GM23338 (cell line): ENCODE data around the gene ZDBF2.
A peak's percentile ranks its signal among the peaks of the same experiment; 100 is the strongest.

ENCODE experiments used
- CREB1 ChIP-seq: fragments of 250-450 bp; sonication (Bioruptor Pico); IDR thresholded peaks from 2 replicates; pipeline ENCODE4 v1.5.0; 2020; ENCODE audit warnings: low read depth, mild to moderate bottlenecking, moderate library complexity
- EZH2 ChIP-seq: fragments of 200-600 bp; sonication (generic); IDR thresholded peaks from one replicate; pipeline ENCODE4 v1.8.0; 2017; ENCODE audit warnings: antibody characterized with exemption, mild to moderate bottlenecking, low read depth; ENCODE audit not compliant: unreplicated experiment
- POLR2AphosphoS5 ChIP-seq: IDR thresholded peaks from 2 replicates; pipeline ENCODE4 v1.6.1; 2016; ENCODE audit warnings: antibody characterized with exemption, low read depth
- STAT1 ChIP-seq: IDR thresholded peaks from one replicate; pipeline ENCODE4 v1.6.1; 2016; ENCODE audit warnings: antibody characterized with exemption; ENCODE audit not compliant: unreplicated experiment
- ZNF114 ChIP-seq: fragments of 250-450 bp; sonication (Bioruptor Pico); IDR thresholded peaks from 2 replicates; pipeline ENCODE4 v1.5.0; 2020; ENCODE audit warnings: mild to moderate bottlenecking, moderate library complexity
- TF ChIP-seq, protein P1 (sequence below), 2 experiments: fragments of 200-600 bp in 1 of 2; sonication (generic) in 1 of 2; conservative IDR thresholded peaks; 2 replicates each; pipeline versions ENCODE4 v1.5.1 to v1.6.1; 2016 to 2017; ENCODE audit warnings: antibody characterized with exemption in 2 of 2, low read depth in 2 of 2, mild to moderate bottlenecking in 2 of 2, moderate library complexity in 1 of 2
- TF ChIP-seq, protein P2 (sequence below): IDR thresholded peaks from 2 replicates; pipeline ENCODE4 v1.6.1; 2016; ENCODE audit warnings: antibody characterized with exemption
- TF ChIP-seq, protein P3 (sequence below): IDR thresholded peaks from one replicate; pipeline ENCODE4 v1.6.1; 2018; ENCODE audit warnings: antibody characterized with exemption; ENCODE audit not compliant: unreplicated experiment

DNA sequence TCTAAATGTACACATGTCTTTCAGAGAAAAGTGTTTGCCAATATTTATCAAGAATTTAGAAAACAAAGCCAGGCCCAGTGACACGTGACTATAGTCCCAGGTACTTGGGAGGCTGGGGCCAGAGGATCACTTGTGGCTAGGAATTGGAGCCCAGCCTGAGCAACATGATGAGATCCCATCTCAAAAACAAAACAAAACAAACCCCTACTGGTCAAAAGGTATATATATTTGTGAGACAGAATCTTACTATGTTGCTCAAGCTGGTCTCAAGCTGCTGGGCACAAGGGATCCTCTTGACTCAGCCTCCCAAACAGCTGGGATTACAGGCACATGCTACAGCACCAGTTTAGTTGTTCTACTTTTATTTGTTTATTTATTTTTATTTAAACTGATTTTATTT, 79.2 kb downstream of the ZDBF2 start:
- TF ChIP-seq POLR2AphosphoS5 (no peak), EZH2 (no peak), CREB1 (no peak), ZNF114 (CRISPR knock-in tag) (no peak), STAT1 (no peak)
- TF ChIP-seq, protein P1, sequence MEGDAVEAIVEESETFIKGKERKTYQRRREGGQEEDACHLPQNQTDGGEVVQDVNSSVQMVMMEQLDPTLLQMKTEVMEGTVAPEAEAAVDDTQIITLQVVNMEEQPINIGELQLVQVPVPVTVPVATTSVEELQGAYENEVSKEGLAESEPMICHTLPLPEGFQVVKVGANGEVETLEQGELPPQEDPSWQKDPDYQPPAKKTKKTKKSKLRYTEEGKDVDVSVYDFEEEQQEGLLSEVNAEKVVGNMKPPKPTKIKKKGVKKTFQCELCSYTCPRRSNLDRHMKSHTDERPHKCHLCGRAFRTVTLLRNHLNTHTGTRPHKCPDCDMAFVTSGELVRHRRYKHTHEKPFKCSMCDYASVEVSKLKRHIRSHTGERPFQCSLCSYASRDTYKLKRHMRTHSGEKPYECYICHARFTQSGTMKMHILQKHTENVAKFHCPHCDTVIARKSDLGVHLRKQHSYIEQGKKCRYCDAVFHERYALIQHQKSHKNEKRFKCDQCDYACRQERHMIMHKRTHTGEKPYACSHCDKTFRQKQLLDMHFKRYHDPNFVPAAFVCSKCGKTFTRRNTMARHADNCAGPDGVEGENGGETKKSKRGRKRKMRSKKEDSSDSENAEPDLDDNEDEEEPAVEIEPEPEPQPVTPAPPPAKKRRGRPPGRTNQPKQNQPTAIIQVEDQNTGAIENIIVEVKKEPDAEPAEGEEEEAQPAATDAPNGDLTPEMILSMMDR (conservative IDR thresholded peaks at IDR 0.05; ENCODE audit: low read depth in 2 of 2) = peak in 1 of 2 experiments; percentile 25; a peak in 1 of 4 replicates
- TF ChIP-seq, protein P2, sequence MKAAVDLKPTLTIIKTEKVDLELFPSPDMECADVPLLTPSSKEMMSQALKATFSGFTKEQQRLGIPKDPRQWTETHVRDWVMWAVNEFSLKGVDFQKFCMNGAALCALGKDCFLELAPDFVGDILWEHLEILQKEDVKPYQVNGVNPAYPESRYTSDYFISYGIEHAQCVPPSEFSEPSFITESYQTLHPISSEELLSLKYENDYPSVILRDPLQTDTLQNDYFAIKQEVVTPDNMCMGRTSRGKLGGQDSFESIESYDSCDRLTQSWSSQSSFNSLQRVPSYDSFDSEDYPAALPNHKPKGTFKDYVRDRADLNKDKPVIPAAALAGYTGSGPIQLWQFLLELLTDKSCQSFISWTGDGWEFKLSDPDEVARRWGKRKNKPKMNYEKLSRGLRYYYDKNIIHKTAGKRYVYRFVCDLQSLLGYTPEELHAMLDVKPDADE = no peak
- TF ChIP-seq, protein P3, sequence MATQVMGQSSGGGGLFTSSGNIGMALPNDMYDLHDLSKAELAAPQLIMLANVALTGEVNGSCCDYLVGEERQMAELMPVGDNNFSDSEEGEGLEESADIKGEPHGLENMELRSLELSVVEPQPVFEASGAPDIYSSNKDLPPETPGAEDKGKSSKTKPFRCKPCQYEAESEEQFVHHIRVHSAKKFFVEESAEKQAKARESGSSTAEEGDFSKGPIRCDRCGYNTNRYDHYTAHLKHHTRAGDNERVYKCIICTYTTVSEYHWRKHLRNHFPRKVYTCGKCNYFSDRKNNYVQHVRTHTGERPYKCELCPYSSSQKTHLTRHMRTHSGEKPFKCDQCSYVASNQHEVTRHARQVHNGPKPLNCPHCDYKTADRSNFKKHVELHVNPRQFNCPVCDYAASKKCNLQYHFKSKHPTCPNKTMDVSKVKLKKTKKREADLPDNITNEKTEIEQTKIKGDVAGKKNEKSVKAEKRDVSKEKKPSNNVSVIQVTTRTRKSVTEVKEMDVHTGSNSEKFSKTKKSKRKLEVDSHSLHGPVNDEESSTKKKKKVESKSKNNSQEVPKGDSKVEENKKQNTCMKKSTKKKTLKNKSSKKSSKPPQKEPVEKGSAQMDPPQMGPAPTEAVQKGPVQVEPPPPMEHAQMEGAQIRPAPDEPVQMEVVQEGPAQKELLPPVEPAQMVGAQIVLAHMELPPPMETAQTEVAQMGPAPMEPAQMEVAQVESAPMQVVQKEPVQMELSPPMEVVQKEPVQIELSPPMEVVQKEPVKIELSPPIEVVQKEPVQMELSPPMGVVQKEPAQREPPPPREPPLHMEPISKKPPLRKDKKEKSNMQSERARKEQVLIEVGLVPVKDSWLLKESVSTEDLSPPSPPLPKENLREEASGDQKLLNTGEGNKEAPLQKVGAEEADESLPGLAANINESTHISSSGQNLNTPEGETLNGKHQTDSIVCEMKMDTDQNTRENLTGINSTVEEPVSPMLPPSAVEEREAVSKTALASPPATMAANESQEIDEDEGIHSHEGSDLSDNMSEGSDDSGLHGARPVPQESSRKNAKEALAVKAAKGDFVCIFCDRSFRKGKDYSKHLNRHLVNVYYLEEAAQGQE = no peak
